Smooth muscle cell of the brain vasculature (primary cell): ENCODE measurements around the gene NUMB.
"Not testable (repeated sequence)": the region's sequence is repeated elsewhere in the genome, so short reads cannot be mapped to it uniquely, and the experiment has no call there.

ENCODE experiments used
- DNase-seq: peaks from one replicate; pipeline ENCODE4 v3.0.0-alpha.2; 2012; ENCODE audit warnings: low read depth, low spot score

NUMB gene

GRCh38 chr14:73359445-73359844 lies 98.9 kb downstream of the NUMB start:
- DNase-seq, result no peak

GRCh38 chr14:73358187-73358586 lies 100.2 kb downstream of the NUMB start:
- DNase-seq, result no peak

DNA sequence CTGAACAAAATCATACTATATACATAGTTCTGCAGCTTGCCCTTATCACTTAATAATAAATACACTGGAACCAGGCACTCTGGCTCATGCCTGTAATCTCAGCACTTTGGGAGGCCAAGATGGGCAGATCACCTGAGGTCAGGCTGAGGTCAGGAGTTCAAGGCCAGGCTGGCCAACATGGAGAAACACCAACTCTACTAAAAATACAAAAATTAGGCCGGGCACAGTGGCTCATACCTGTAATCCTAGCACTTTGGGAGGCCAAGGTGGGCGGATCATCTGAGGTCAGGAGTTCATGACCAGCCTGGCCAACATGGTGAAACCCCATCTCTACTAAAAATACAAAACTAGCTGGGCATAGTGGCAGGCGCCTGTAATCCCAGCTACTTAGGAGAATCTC lies 109.3 kb downstream of the NUMB start:
- not testable (repeated sequence) for DNase-seq

DNA sequence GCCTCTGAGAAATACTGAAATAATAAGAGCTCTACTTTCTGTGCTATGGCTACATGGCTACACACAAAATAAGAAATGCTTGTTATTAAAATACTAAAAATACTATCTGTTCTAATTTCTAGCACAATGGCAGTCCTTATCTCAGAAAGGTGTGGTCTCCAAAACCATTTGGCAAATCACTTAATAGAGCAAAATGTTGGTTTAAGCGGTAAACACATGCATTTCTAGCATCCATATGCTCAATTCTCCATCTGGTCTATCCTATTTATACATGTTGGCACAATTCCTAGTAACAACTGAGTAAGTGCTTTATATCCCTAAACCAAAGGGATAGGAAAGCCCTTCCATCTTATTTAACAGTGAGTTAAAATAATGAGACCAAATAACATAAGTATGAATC lies 114.0 kb downstream of the NUMB start:
- no peak for DNase-seq

- no peak for DNase-seq
Measured at GRCh38 chr14:73342670-73343069, 115.7 kb downstream of the NUMB start.

- DNase-seq, result no peak
Measured at GRCh38 chr14:73339846-73340595, 118.3 kb downstream of the NUMB start.

DNA sequence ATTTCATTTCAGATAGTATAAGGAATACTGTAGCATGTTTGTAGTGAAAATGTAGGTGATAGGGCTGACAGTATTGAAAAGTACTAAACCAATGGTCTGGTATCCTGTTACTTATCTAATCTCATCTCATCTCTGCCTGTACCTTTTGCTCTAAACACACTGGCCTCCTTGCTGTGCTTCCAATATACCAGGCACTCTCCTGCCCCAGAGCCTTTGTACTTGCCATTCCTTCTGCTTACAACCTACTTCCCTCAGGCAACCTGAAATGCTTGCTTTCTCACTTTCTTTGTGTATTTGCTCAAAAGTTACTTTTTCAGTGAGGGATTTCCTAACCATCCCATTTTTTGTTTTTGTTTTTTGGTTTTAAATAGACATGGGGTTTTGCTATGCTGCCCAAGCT lies 119.1 kb downstream of the NUMB start:
- no peak for DNase-seq

- DNase-seq, result no peak
Measured at GRCh38 chr14:73338551-73338950, 119.8 kb downstream of the NUMB start.

GRCh38 chr14:73333031-73333430 lies 125.3 kb downstream of the NUMB start:
- no peak for DNase-seq

- no peak for DNase-seq
Measured at GRCh38 chr14:73325630-73326299, 132.6 kb downstream of the NUMB start.

- DNase-seq, result no peak
Measured at GRCh38 chr14:73325063-73325462, 133.3 kb downstream of the NUMB start.

GRCh38 chr14:73324533-73324932 lies 133.8 kb downstream of the NUMB start:
- DNase-seq, result no peak

GRCh38 chr14:73323896-73324399 lies 134.4 kb downstream of the NUMB start:
- no peak for DNase-seq

GRCh38 chr14:73313151-73313550 lies 145.2 kb downstream of the NUMB start:
- no peak for DNase-seq

- no peak for DNase-seq
Measured at GRCh38 chr14:73312687-73313086, 145.7 kb downstream of the NUMB start.

DNA sequence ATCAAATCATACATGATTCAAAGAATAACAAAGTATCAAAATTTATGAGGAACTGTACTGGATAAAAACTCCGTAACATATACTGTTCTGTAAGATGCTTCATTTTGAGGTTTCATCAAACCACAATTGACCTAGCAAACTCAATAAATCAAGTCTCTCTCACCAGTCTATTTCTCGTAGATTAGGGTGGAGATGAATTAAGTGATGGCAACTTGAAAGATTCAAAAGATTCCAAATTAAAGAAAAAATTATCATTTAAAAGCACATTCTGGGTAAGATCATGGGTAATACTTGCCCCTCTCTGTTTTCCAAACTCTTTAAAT lies 146.7 kb downstream of the NUMB start:
- DNase-seq, result no peak

DNA sequence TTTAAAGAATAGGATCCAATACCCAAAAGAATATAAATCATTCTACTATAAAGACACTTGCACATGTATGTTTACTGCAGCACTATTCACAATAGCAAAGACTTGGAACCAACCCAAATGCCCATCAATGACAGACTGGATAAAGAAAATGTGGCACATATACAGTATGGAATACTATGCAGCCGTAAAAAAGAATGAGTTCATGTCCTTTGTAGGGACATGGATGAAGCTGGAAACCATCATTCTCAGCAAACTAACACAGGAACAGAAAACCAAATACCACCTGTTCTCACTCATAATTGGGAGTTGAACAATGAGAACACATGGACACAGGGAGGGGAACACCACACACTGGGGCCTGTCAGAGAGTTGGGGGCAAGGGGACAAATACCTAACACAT lies 149.1 kb downstream of the NUMB start:
- not testable (repeated sequence) for DNase-seq

GRCh38 chr14:73307261-73307660 lies 151.1 kb downstream of the NUMB start:
- no peak for DNase-seq

DNA sequence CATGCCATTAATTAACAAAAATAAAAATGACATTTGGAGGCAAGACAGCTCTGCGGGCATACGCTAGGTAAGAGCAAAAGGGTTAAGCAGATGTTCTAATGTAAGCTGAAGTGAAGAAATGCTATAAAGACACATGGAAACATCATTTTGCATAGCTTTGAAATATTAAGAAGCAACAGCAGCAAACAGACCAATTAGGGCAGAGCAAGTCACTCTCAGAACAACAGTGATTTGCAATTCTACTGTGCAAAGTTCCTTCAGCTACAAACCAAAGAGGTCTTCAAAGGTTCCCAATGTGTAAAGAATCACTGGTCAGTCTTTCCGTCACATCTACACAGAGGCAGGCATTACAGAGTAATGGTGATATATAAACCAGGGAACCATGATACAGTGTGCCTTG lies 152.8 kb downstream of the NUMB start:
- DNase-seq, result no peak

GRCh38 chr14:73295198-73295796 lies 163.0 kb downstream of the NUMB start:
- no peak for DNase-seq

DNA sequence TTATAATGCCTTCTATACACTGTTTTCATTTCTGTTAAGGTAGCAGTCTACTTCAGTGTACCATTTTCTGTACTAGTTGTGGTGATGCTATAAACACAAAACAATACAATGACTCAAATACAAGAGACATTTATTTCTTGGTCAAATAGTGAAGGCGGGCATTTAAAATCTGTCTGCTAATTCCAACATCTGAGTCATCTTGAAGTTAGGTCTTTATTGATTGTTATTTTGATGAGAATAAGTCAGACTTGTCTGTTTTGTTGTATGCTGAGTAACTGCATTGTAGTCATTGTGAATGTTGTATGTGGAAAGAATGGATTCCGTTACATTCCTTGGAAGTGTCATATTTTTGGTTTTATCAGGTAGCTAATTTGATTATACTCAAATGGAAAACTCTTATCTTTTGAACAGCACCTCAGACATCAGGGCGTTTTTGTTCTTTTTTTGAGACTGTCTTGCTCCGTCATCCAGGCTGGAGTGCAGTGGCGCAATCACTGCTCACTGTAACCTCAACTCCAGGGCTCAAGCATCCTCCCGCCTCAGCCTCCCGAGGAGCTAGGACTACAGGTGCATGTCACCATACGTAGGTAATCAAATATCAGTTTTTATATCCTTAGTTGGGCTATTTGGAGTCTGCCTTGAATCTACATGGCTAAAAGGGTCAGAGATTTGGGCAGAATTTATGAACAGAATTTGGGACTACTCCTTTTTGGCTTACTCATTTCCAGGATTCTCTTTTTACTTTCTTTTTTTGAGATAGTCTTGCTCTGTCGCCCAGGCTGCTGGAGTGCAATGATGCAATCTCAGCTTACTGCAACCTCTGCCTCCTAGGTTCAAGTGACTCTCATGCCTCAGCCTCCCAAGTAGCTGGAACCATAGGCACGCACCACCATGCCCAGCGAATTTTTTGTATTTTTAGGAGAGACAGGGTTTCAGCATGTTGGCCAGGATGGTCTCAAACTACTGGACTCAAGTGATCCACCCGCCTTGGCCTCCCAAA lies 164.3 kb downstream of the NUMB start:
- DNase-seq, result no peak

DNA sequence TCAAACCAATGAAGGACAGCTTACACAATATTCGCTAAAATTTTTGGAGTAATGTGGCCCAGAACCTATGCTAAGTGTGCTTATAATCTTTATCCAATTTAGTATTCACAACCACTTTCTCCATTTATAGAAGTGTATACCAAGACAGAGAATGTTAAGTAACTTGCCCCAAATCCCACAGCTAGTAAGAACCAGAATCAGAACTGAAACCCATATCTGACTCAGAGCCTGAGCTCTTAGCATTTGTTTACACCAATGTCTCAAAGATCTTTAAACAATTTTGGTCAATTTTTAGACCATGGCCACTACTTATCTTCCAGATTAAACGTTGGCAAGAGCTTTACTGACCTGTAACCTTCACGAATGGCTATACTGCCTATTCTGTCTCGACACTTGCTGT lies 168.1 kb downstream of the NUMB start:
- DNase-seq, result no peak
